Neural cell (in vitro differentiated cells): Measurements from ENCODE around the gene DOHH. TPM values are rescaled to one million over a fixed set of nuclear protein-coding genes. Genes with fewer than 3 reads are reported as not detected.

Source experiments
- H2AFZ ChIP-seq: fragments of 200-600, 300-800 bp; sonication (generic), shearing (Covaris generic); 2 replicates; pipeline ENCODE4 v1.6.0; 2014; ENCODE audit warnings: low read depth, mild to moderate bottlenecking, antibody characterized with exemption, low read length, moderate library complexity
- H3F3A ChIP-seq: fragments of 200-600 bp; shearing (Covaris generic); 2 replicates; pipeline ENCODE4 v1.6.1; 2016; ENCODE audit warnings: mild to moderate bottlenecking, moderate library complexity, mixed read lengths, antibody characterized with exemption, low read length; ENCODE audit not compliant: insufficient read depth, poor library complexity, severe bottlenecking
- H3K27ac ChIP-seq: fragments of 200-600, 300-800 bp; sonication (generic), shearing (Covaris generic); 2 replicates; pipeline ENCODE4 v1.5.1; 2014; ENCODE audit warnings: mild to moderate bottlenecking, low read length, moderate library complexity
- H3K27me3 ChIP-seq: fragments of 300-800, 200-600 bp; sonication (generic), shearing (Covaris generic); 2 replicates; pipeline ENCODE4 v1.6.0; 2014; ENCODE audit warnings: mild to moderate bottlenecking, low read depth, low read length, moderate library complexity; ENCODE audit not compliant: insufficient read depth
- H3K36me3 ChIP-seq: fragments of 300-800, 200-600 bp; sonication (generic), shearing (Covaris generic); 2 replicates; pipeline ENCODE4 v1.5.1; 2014; ENCODE audit warnings: mild to moderate bottlenecking, antibody characterized with exemption, low read length, moderate library complexity; ENCODE audit not compliant: insufficient read depth
- H3K4me2 ChIP-seq: fragments of 300-800, 200-600 bp; sonication (generic), shearing (Covaris generic); 2 replicates; pipeline ENCODE4 v1.6.0; 2014; ENCODE audit warnings: mild to moderate bottlenecking, low read length
- H3K4me3 ChIP-seq: fragments of 300-800, 200-600 bp; sonication (generic), shearing (Covaris generic); 2 replicates; pipeline ENCODE4 v1.5.1; 2014; ENCODE audit warnings: mild to moderate bottlenecking, low read length, moderate library complexity
- H3K79me2 ChIP-seq: fragments of 200-600 bp; shearing (Covaris generic); replicated peaks from 2 replicates; pipeline ENCODE4 v1.6.0; 2014; ENCODE audit warnings: mild to moderate bottlenecking, low read length, moderate library complexity; ENCODE audit not compliant: insufficient read depth
- H3K9ac ChIP-seq: fragments of 300-800, 200-600 bp; sonication (generic), shearing (Covaris generic); 2 replicates; pipeline ENCODE4 v1.6.1; 2016; ENCODE audit warnings: mild to moderate bottlenecking, low read length, mixed read lengths
- H3K9me2 ChIP-seq: fragments of 200-600 bp; shearing (Covaris generic); 2 replicates; pipeline ENCODE4 v1.6.1; 2016; ENCODE audit warnings: mild to moderate bottlenecking, low read length, mixed read lengths; ENCODE audit not compliant: insufficient read depth
- H3K9me3 ChIP-seq: fragments of 200-600, 300-800 bp; sonication (generic), shearing (Covaris generic); 2 replicates; pipeline ENCODE4 v1.6.1; 2016; ENCODE audit warnings: mild to moderate bottlenecking, mixed run types, low read length, moderate library complexity, mixed read lengths
- H4K20me1 ChIP-seq: fragments of 200-600 bp; shearing (Covaris generic); 2 replicates; pipeline ENCODE4 v1.6.1; 2016; ENCODE audit warnings: mild to moderate bottlenecking, mixed run types; ENCODE audit not compliant: insufficient read depth
- CTCF ChIP-seq: fragments of 450-650 bp; IDR thresholded peaks from 2 replicates; pipeline ENCODE4 v1.5.1; 2014; ENCODE audit warnings: antibody characterized with exemption, mild to moderate bottlenecking, moderate library complexity; ENCODE audit not compliant: poor library complexity, severe bottlenecking
- EP300 ChIP-seq: fragments of 450-650 bp; conservative IDR thresholded peaks from 2 replicates; pipeline ENCODE4 v1.6.1; 2014; ENCODE audit warnings: antibody characterized with exemption, mild to moderate bottlenecking, moderate library complexity; ENCODE audit not compliant: poor library complexity, severe bottlenecking
- EZH2 ChIP-seq: fragments of 200-600, 300-800 bp; shearing (Covaris generic), sonication (generic); IDR thresholded peaks from 2 replicates; pipeline ENCODE4 v1.6.1; 2014; ENCODE audit warnings: antibody characterized with exemption, low read length, borderline replicate concordance, mild to moderate bottlenecking; ENCODE audit not compliant: insufficient read depth, poor library complexity, severe bottlenecking
- MXI1 ChIP-seq: fragments of 450-650 bp; conservative IDR thresholded peaks from 2 replicates; pipeline ENCODE4 v1.6.1; 2014; ENCODE audit warnings: antibody characterized with exemption, mild to moderate bottlenecking; ENCODE audit not compliant: poor library complexity, severe bottlenecking
- POLR2AphosphoS5 ChIP-seq: IDR thresholded peaks from 2 replicates; pipeline ENCODE4 v1.6.1; 2012
- RAD21 ChIP-seq: fragments of 450-650 bp; conservative IDR thresholded peaks from 2 replicates; pipeline ENCODE4 v1.6.1; 2014; ENCODE audit warnings: antibody characterized with exemption, mild to moderate bottlenecking, moderate library complexity
- REST ChIP-seq: IDR thresholded peaks from 2 replicates; pipeline ENCODE4 v1.6.1; 2012; ENCODE audit warnings: borderline replicate concordance
- SMC3 ChIP-seq: fragments of 450-650 bp; conservative IDR thresholded peaks from 2 replicates; pipeline ENCODE4 v1.6.1; 2014; ENCODE audit warnings: antibody characterized with exemption, mild to moderate bottlenecking, moderate library complexity; ENCODE audit not compliant: poor library complexity
- TAF1 ChIP-seq: IDR thresholded peaks from 2 replicates; pipeline ENCODE4 v1.6.1; 2012; ENCODE audit warnings: low read depth
- polyA plus RNA-seq: library from polyadenylated mRNA; depleted of rRNA; stranded (reverse); fragments of >200 nt; gene quantifications from 2 replicates; pipeline ENCODE4 v1.2.3, GENCODE V29; 2014

DOHH gene
- polyA plus RNA-seq, 1 donor from 2014 or later: 20.3 TPM

- Histone ChIP-seq H3K9ac (no peak overlapping the region), H3K36me3 (no peaks in the 10 kb centered on the region), H3K9me2 (no peaks in the 10 kb centered on the region), H3K4me3 (no peak overlapping the region), H3K27ac (no peak overlapping the region), H3K27me3 (no peaks in the 10 kb centered on the region), H3F3A (no peaks in the 10 kb centered on the region), H4K20me1 (no peaks in the 10 kb centered on the region), H3K4me2 (no peak overlapping the region), H3K79me2 (no peaks in the 10 kb centered on the region), H2AFZ (no peak overlapping the region), H3K9me3 (no peaks in the 10 kb centered on the region)
- TF ChIP-seq EZH2: no peak
- TF ChIP-seq SMC3: no peak
- no peak for TF ChIP-seq CTCF
- TF ChIP-seq EP300: no peak
- no peak for TF ChIP-seq REST
- TF ChIP-seq TAF1: no peak
Observed at GRCh38 chr19:3455393-3455955, 45.0 kb downstream of the DOHH start.

- H3F3A ChIP-seq: no peaks in the 10 kb centered on the region
- no peaks in the 10 kb centered on the region for H3K9me3 ChIP-seq
- no peak overlapping the region for H3K4me2 ChIP-seq
- no peak overlapping the region for H3K9ac ChIP-seq
- H3K79me2 ChIP-seq: no peaks in the 10 kb centered on the region
- H3K36me3 ChIP-seq: no peaks in the 10 kb centered on the region
- no peak overlapping the region for H3K27ac ChIP-seq
- H4K20me1 ChIP-seq: no peaks in the 10 kb centered on the region
- H3K9me2 ChIP-seq: no peaks in the 10 kb centered on the region
- H2AFZ ChIP-seq: no peak overlapping the region
- no peak for TF ChIP-seq REST
- TF ChIP-seq POLR2AphosphoS5: no peak
- no peak for TF ChIP-seq MXI1
- TF ChIP-seq TAF1: no peak
- TF ChIP-seq RAD21: no peak
- no peak for TF ChIP-seq EZH2
- no peak for TF ChIP-seq CTCF
- TF ChIP-seq SMC3: no peak
- no peak for TF ChIP-seq EP300
- no peak overlapping the region for H3K4me3 ChIP-seq
- H3K27me3 ChIP-seq: no peaks in the 10 kb centered on the region
Observed at GRCh38 chr19:3454656-3455392, 45.6 kb downstream of the DOHH start.
